Body of pancreas (tissue), 4 donors: Measurements from ENCODE around the gene TRIB2. TPM values are rescaled to one million over a fixed set of nuclear protein-coding genes. Genes with fewer than 3 reads are reported as not detected.

ENCODE experiments used
- ATAC-seq: fragments of 150-250 bp; one replicate; pipeline ENCODE4 v1.9.1; 2016
- DNase-seq, 4 donors: peaks; one replicate each; pipeline ENCODE4 v3.0.0-alpha.2; 2019
- H3K27ac ChIP-seq, 4 donors: fragments of 200-600 bp; sonication (generic); 1 replicate in 3 of 4; 2 replicates in 1 of 4; pipeline versions ENCODE4 v1.5.1 to v1.6.1; 2016 to 2019; ENCODE audit warnings: mild to moderate bottlenecking in 1 of 4, mixed read lengths in 1 of 4, moderate library complexity in 1 of 4
- H3K27me3 ChIP-seq, 2 donors: fragments of 200-600 bp; sonication (generic); one replicate each; pipeline ENCODE4 v1.6.0; 2016; ENCODE audit warnings: mild to moderate bottlenecking in 1 of 2
- H3K36me3 ChIP-seq, 2 donors: fragments of 200-600 bp; sonication (generic); replicated peaks in 1 of 2; 2 replicates each; pipeline ENCODE4 v1.5.1; 2016; ENCODE audit warnings: low read depth in 2 of 2; ENCODE audit not compliant: insufficient read depth in 1 of 2
- H3K4me1 ChIP-seq: fragments of 200-600 bp; sonication (generic); one replicate; pipeline ENCODE4 v1.6.0; 2016
- H3K4me3 ChIP-seq, 2 donors: fragments of 200-600 bp; sonication (generic); 1 replicate in 1 of 2; 2 replicates in 1 of 2; pipeline ENCODE4 v1.5.1; 2016 to 2019
- H3K9me3 ChIP-seq, 3 donors: fragments of 200-600 bp; sonication (generic); 1 replicate in 2 of 3; 2 replicates in 1 of 3; pipeline ENCODE4 v1.5.1; 2016
- CTCF ChIP-seq, 7 experiments: fragments of 450-650 bp in 4 of 7; fragments of 200-600 bp in 3 of 7; sonication (generic) in 3 of 7; IDR thresholded peaks; one replicate each; pipeline ENCODE4 v1.5.1; 2016 to 2019; ENCODE audit warnings: antibody characterized with exemption in 7 of 7
- POLR2A ChIP-seq, 3 donors: fragments of 450-650 bp; IDR thresholded peaks; one replicate each; pipeline ENCODE4 v1.6.1; 2016; ENCODE audit warnings: antibody characterized with exemption in 3 of 3, mild to moderate bottlenecking in 2 of 3
- WGBS, 2 donors: methylation state at CpG; one replicate each; pipeline ENCODE4 v1.1.5; 2017; 5-methylcytosine and 5-hydroxymethylcytosine counted together
- intact Hi-C: fragments of 100-400 bp; cut with DNase I; formaldehyde crosslinking; loops from one replicate; pipeline ENCODE4 v1.15.1; 2023
- total RNA-seq, 2 donors: library from RNA; depleted of rRNA; stranded (reverse); fragments of >200 nt; gene quantifications; one replicate each; pipeline ENCODE4 v1.1.0, GENCODE V29; 2016

The TRIB2 gene
- total RNA-seq, 2 donors from 2014 or later = 49.3 to 99.2 TPM

- Histone ChIP-seq H3K4me1 (no peaks in the 10 kb centered on the region), H3K9me3 (no peaks in the 10 kb centered on the region), H3K4me3 (no peak overlapping the region), H3K36me3 (no peaks in the 10 kb centered on the region), H3K27ac (no peak overlapping the region), H3K27me3 (no peaks in the 10 kb centered on the region)
- no peak for DNase-seq
- TF ChIP-seq POLR2A (IDR thresholded peaks at IDR 0.05) (no peak), CTCF (IDR thresholded peaks at IDR 0.05) (no peak)
- ATAC-seq = no peak
- intact Hi-C loops = no loop called here
- 20 to 28% methylated on average over 3 of the region's 3 CpGs for WGBS, 2 donors
These were observed 57.1 kb downstream of the TRIB2 start for GRCh38 chr2:12773586-12774394.

- H3K9me3 ChIP-seq = no peaks in the 10 kb centered on the region
- intact Hi-C loops = no loop called here
- TF ChIP-seq POLR2A (IDR thresholded peaks at IDR 0.05) (no peak), CTCF (IDR thresholded peaks at IDR 0.05) (no peak)
- no peak overlapping the region for H3K27ac ChIP-seq
- DNase-seq (no peak), ATAC-seq (no peak)
- no peaks in the 10 kb centered on the region for H3K27me3 ChIP-seq
- 68 to 72% methylated on average over 1 of the region's 1 CpG for WGBS, 2 donors
- no peaks in the 10 kb centered on the region for H3K4me1 ChIP-seq
- no peak overlapping the region for H3K4me3 ChIP-seq
- H3K36me3 ChIP-seq = no peaks in the 10 kb centered on the region
These were observed 57.6 kb downstream of the TRIB2 start for GRCh38 chr2:12774395-12774727.

GRCh38 chr2:12776521-12776961 is 59.8 kb downstream of the TRIB2 start:
- Histone ChIP-seq H3K4me1 (no peaks in the 10 kb centered on the region), H3K4me3 (no peak overlapping the region), H3K9me3 (no peaks in the 10 kb centered on the region), H3K27ac (no peak overlapping the region), H3K36me3 (no peaks in the 10 kb centered on the region), H3K27me3 (no peaks in the 10 kb centered on the region)
- TF ChIP-seq POLR2A (IDR thresholded peaks at IDR 0.05) = no peak
- no peak for TF ChIP-seq CTCF (IDR thresholded peaks at IDR 0.05)
- DNase-seq (no peak), ATAC-seq (no peak)
- WGBS, 2 donors = 57 to 62% methylated on average over 1 of the region's 1 CpG
- intact Hi-C loops = no loop called here

- H3K27ac ChIP-seq = no peak overlapping the region
- no peaks in the 10 kb centered on the region for H3K4me1 ChIP-seq
- 60 to 63% methylated on average over 5 to 6 of the region's 6 CpGs for WGBS, 2 donors
- TF ChIP-seq CTCF (IDR thresholded peaks at IDR 0.05) = no peak
- no peak for TF ChIP-seq POLR2A (IDR thresholded peaks at IDR 0.05)
- H3K9me3 ChIP-seq = no peaks in the 10 kb centered on the region
- ATAC-seq = no peak
- H3K4me3 ChIP-seq = no peak overlapping the region
- no peak for DNase-seq
- H3K36me3 ChIP-seq = no peaks in the 10 kb centered on the region
- no peaks in the 10 kb centered on the region for H3K27me3 ChIP-seq
- intact Hi-C loops = no loop called here
These were observed 61.6 kb downstream of the TRIB2 start for GRCh38 chr2:12778369-12778768.
